Spleen (tissue), 11 donors: ENCODE results near the gene CBLN4. TPM values are rescaled to one million over a fixed set of nuclear protein-coding genes. Genes with fewer than 3 reads are reported as not detected.

ENCODE experiments used
- DNase-seq: peaks from one replicate; pipeline ENCODE4 v3.0.0-alpha.2; 2020
- H3K27ac ChIP-seq, 8 donors: fragments of 200-600 bp; sonication (generic) in 7 of 8; 1 replicate in 4 of 8; 2 replicates in 4 of 8; pipeline versions ENCODE4 v1.5.0 to v1.8.0; 2016 to 2021; ENCODE audit warnings: inconsistent platforms in 4 of 8, mild to moderate bottlenecking in 4 of 8, moderate library complexity in 1 of 8
- H3K27me3 ChIP-seq, 7 donors: fragments of 200-600 bp; sonication (generic) in 6 of 7; replicated peaks in 1 of 7; 1 replicate in 4 of 7; 2 replicates in 3 of 7; pipeline versions ENCODE4 v1.5.0 to v1.8.0; 2016 to 2021; ENCODE audit warnings: inconsistent platforms in 3 of 7, mild to moderate bottlenecking in 1 of 7
- H3K36me3 ChIP-seq, 6 donors: fragments of 200-600 bp; sonication (generic) in 5 of 6; 1 replicate in 4 of 6; 2 replicates in 2 of 6; pipeline versions ENCODE4 v1.5.0 to v1.8.0; 2016 to 2021; ENCODE audit warnings: inconsistent platforms in 2 of 6
- H3K4me1 ChIP-seq, 6 donors: fragments of 200-600 bp; sonication (generic) in 5 of 6; 1 replicate in 3 of 6; 2 replicates in 3 of 6; pipeline versions ENCODE4 v1.5.0 to v1.8.0; 2016 to 2021; ENCODE audit warnings: inconsistent platforms in 3 of 6
- H3K4me3 ChIP-seq, 8 donors: fragments of 200-600 bp; sonication (generic) in 7 of 8; 1 replicate in 4 of 8; 2 replicates in 4 of 8; pipeline versions ENCODE4 v1.5.0 to v1.8.0; 2016 to 2021; ENCODE audit warnings: inconsistent platforms in 4 of 8, mild to moderate bottlenecking in 4 of 8, moderate library complexity in 2 of 8
- H3K9me3 ChIP-seq, 8 donors: fragments of 200-600 bp; sonication (generic) in 7 of 8; 1 replicate in 4 of 8; 2 replicates in 4 of 8; pipeline versions ENCODE4 v1.5.0 to v1.8.0; 2016 to 2021; ENCODE audit warnings: inconsistent platforms in 4 of 8
- POLR2A ChIP-seq, 3 donors: fragments of 450-650 bp; IDR thresholded peaks; one replicate each; pipeline ENCODE4 v1.5.1; 2017; ENCODE audit warnings: antibody characterized with exemption in 3 of 3, mild to moderate bottlenecking in 1 of 3
- POLR2AphosphoS5 ChIP-seq, 3 donors: sonication (generic); formaldehyde crosslinking; IDR thresholded peaks; one replicate each; pipeline ENCODE4 v1.5.1; 2017; ENCODE audit warnings: antibody characterized with exemption in 3 of 3
- WGBS, 5 donors: extraction: QIAGEN DNeasy Blood & Tissue Kit in 3 of 5; methylation state at CpG; one replicate each; pipeline versions ENCODE4 v1.1.5 to v1.1.7; 2013 to 2018; 5-methylcytosine and 5-hydroxymethylcytosine counted together
- intact Hi-C: fragments of 100-400 bp; cut with DNase I; formaldehyde crosslinking; loops from one replicate; pipeline ENCODE4 v1.15.0; 2023; ENCODE audit warnings: low total_unique reads
- polyA plus RNA-seq, 3 donors: library from polyadenylated mRNA; stranded (reverse); fragments of 200-250 nt; gene quantifications; one replicate each; pipeline ENCODE4 v1.2.1, GENCODE V29; 2013
- total RNA-seq, 7 donors: library from RNA; depleted of rRNA in 3 of 7; stranded (reverse); fragments of >200 nt in 3 of 7; fragmentation: NEBNext Ultra II Directional in 4 of 7; extraction: Animal tissue kit (Norgen Biotek cat#: 25700) in 4 of 7; gene quantifications; one replicate each; pipeline versions ENCODE4 v1.1.0 to v1.2.1, GENCODE V29; 2016 to 2021
- TF ChIP-seq, protein P1 (sequence below), 11 experiments: fragments of 200-600 bp in 7 of 11; fragments of 450-650 bp in 4 of 11; sonication (generic) in 4 of 11; IDR thresholded peaks in 8 of 11; conservative IDR thresholded peaks in 3 of 11; 1 replicate in 7 of 11; 2 replicates in 4 of 11; pipeline versions ENCODE4 v1.4.0 to v1.8.0; 2016 to 2021; ENCODE audit warnings: antibody characterized with exemption in 11 of 11, inconsistent platforms in 4 of 11, mild to moderate bottlenecking in 1 of 11
- donor health status: healthy with polysubstance abuse.
- donor health status: DM: no; HTN: no; CAD: no; lungs with moderate emphysema.
- donor health status: DM: no; HTN: no; CAD: no.
- donor health status: Bipolar disorder and iron deficiency.
- donor health status: healthy.
- donor health status: DM: no; HTN: no; CAD: no.
- donor health status: DM: yes; HTN: yes; CAD: no.

The CBLN4 gene
- total and polyA plus RNA-seq, 10 donors: 0.03 TPM; not detected in 8

DNA sequence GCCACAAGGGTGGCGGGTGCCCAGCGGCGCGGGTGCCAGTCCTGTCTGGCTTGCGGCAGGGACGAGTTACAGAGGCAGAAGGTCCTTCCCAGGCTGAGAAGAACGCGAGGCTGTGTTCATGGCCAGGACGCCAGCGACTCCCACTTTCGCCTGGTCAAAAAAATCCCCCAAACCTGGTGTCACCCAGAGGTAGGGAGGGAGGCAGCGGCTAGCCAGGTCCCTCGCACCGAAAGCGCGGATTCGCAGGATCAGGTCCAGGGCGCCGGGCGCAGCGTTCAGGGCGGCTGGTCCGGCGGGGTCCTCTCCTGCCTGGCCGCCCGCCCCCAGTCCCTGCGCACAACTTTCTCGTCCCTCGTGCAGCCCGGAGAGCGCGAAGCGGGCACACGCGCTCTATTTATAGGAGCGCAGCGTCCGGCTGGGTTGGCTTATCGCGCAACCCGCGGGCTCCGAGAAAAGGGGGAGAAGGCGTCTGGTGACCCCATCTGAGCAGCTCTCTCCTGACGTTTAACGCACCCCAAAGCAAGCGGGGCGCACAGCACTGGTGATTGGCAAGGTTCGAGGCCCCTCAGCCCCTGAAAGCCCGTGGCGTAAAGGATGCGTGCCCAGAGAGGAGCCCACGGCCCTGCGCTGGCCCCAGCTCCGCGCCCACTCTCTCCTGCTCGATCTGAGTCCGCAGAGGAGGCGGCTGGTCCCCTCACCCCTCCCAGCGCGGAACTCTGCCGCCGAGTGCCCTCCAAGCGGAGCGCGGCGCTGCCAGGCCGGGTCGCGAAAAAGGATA lies 519 bp downstream of the CBLN4 start:
- intact Hi-C loops: no loop called here
- peaks cover 0 to 64% (median 36%) of the 10 kb centered on the region in 7 donors for H3K27me3 ChIP-seq
- no peak for DNase-seq
- H3K27ac ChIP-seq: no peak overlapping the region
- H3K9me3 ChIP-seq: peaks cover 0 to 30% (median 0%) of the 10 kb centered on the region in 8 donors
- peak overlapping the region in 1 of 8 donors; percentile 13 for H3K4me3 ChIP-seq
- 9 to 15% (median 13%) methylated on average over 24 to 70 of the region's 70 CpGs for WGBS, 5 donors
- no peaks in the 10 kb centered on the region for H3K36me3 ChIP-seq
- no peak for TF ChIP-seq POLR2AphosphoS5 (IDR thresholded peaks at IDR 0.05)
- TF ChIP-seq POLR2A (IDR thresholded peaks at IDR 0.05): no peak
- TF ChIP-seq, protein P1, sequence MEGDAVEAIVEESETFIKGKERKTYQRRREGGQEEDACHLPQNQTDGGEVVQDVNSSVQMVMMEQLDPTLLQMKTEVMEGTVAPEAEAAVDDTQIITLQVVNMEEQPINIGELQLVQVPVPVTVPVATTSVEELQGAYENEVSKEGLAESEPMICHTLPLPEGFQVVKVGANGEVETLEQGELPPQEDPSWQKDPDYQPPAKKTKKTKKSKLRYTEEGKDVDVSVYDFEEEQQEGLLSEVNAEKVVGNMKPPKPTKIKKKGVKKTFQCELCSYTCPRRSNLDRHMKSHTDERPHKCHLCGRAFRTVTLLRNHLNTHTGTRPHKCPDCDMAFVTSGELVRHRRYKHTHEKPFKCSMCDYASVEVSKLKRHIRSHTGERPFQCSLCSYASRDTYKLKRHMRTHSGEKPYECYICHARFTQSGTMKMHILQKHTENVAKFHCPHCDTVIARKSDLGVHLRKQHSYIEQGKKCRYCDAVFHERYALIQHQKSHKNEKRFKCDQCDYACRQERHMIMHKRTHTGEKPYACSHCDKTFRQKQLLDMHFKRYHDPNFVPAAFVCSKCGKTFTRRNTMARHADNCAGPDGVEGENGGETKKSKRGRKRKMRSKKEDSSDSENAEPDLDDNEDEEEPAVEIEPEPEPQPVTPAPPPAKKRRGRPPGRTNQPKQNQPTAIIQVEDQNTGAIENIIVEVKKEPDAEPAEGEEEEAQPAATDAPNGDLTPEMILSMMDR (IDR thresholded peaks at IDR 0.05 in 8 of 11, conservative IDR thresholded peaks at IDR 0.05 in 3 of 11): no peak
- H3K4me1 ChIP-seq: no peaks in the 10 kb centered on the region

DNA sequence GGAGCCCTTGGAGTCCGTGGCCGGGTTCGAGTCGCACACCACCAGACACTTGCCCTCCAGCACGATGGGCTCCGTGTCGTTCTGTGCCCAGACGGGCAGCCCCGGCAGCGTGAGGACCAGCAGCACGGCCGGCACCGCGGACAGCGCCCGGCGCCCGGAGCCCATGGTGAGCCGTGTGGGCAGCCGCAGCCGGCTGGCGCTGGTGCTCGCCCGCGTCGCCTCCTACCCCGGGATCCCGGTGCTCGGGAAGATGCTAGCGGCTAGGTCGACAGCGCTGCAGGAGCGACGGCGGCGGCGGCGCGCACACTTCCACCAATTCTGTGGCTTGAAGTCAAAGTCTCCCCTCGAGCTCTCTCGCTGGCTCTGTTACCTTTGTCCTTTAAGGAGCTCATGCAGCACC lies 1.3 kb downstream of the CBLN4 start:
- intact Hi-C loops: no loop called here
- no peak overlapping the region for H3K27ac ChIP-seq
- H3K36me3 ChIP-seq: no peaks in the 10 kb centered on the region
- DNase-seq: no peak
- peaks cover 0 to 64% (median 36%) of the 10 kb centered on the region in 7 donors for H3K27me3 ChIP-seq
- H3K4me1 ChIP-seq: no peaks in the 10 kb centered on the region
- TF ChIP-seq POLR2AphosphoS5 (IDR thresholded peaks at IDR 0.05) (no peak), POLR2A (IDR thresholded peaks at IDR 0.05) (no peak)
- TF ChIP-seq, protein P1 (IDR thresholded peaks at IDR 0.05 in 8 of 11, conservative IDR thresholded peaks at IDR 0.05 in 3 of 11): no peak
- H3K9me3 ChIP-seq: peaks cover 0 to 30% (median 0%) of the 10 kb centered on the region in 8 donors
- WGBS, 5 donors: 6 to 14% (median 7%) methylated on average over 39 to 41 of the region's 41 CpGs
- H3K4me3 ChIP-seq: peak overlapping the region in 1 of 8 donors; percentile 2

DNA sequence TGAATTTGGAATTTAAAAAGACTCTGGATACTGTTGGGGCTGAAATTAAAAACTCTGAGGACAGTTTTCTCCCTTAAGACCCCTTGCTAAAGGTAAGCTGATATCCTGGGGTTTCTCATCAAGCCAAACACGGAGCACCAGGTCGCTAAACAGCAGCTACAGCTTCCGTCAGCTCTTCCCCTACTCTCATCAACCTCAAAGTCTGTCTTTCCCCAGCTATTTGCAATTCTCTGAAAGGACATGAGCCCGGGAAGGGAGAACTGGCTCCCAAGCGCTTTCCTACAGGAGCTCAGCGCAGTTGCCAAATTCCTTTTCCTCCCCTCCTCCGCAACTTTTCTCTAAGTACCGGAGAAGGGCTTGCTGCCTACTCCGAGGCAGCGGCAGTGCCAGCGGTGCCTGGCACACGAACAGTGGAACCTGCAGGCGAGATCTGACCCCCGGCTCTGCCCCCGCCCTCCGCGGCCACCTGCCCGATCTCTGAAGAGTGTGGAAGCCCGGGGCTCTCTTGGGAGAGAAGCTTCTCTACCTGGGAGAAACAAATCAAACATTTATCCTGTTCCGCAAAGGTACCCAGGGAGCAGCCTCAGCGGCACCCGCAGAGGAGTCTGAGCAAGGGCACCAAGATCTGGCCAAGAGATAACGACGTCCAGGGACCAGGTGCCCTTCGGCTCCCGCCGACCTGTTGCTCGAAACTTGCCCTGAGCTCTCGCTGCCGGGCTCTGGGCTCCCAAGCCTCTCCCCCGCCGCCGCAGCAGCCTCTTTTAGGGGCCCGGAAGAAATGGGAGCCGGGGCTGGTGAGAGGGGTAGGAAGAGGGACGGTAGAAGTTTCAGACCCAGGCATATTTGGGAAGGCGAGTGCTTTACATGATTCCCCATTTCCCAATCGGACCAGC lies 2.2 kb downstream of the CBLN4 start:
- Histone ChIP-seq H3K27ac (no peak overlapping the region), H3K36me3 (no peaks in the 10 kb centered on the region), H3K4me1 (no peaks in the 10 kb centered on the region), H3K27me3 (peaks cover 0 to 64% (median 36%) of the 10 kb centered on the region in 7 donors), H3K9me3 (peaks cover 0 to 26% (median 0%) of the 10 kb centered on the region in 8 donors), H3K4me3 (no peak overlapping the region)
- no peak for TF ChIP-seq POLR2A (IDR thresholded peaks at IDR 0.05)
- TF ChIP-seq, protein P1 (IDR thresholded peaks at IDR 0.05 in 8 of 11, conservative IDR thresholded peaks at IDR 0.05 in 3 of 11): no peak
- no peak for DNase-seq
- 5 to 16% (median 7%) methylated on average over 22 to 38 of the region's 38 CpGs for WGBS, 5 donors
- intact Hi-C loops: no loop called here

DNA sequence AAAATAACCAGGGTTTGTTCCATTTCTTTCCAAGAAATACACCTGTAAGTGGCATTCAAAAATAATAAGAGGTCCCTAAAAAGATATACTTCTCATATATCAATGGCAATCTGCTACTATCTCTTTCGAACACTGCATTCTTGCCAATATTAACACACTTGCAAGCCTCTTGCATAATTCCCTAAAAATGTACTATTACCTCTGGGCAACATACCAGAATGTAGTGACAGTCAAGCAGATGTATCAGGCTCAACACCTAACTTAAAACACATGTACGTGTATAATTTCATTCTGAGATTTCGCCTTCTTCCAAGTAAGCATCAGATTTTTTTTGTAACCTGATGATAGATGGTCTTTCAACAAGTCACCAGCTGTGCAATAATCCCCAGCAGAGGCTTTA lies 3.4 kb downstream of the CBLN4 start:
- H3K27me3 ChIP-seq: peaks cover 0 to 57% (median 36%) of the 10 kb centered on the region in 7 donors
- intact Hi-C loops: no loop called here
- 68 to 86% (median 75%) methylated on average over 3 of the region's 3 CpGs for WGBS, 5 donors

More for the DNA sequence above, 3.4 kb downstream of the CBLN4 start:
- Histone ChIP-seq H3K27ac (no peak overlapping the region), H3K36me3 (no peaks in the 10 kb centered on the region), H3K9me3 (peaks cover 0 to 25% (median 0%) of the 10 kb centered on the region in 8 donors), H3K4me3 (no peak overlapping the region), H3K4me1 (no peaks in the 10 kb centered on the region)
- TF ChIP-seq, protein P1 (IDR thresholded peaks at IDR 0.05 in 8 of 11, conservative IDR thresholded peaks at IDR 0.05 in 3 of 11): no peak
- no peak for TF ChIP-seq POLR2A (IDR thresholded peaks at IDR 0.05)
- TF ChIP-seq POLR2AphosphoS5 (IDR thresholded peaks at IDR 0.05): no peak
- no peak for DNase-seq
